ACC112 (cell line): ENCODE measurements around the gene NUBP2.
A peak's percentile ranks its signal among the peaks of the same experiment; 100 is the strongest.

Experiments
- H2AFZ ChIP-seq: fragments of 200-600 bp; sonication (generic); one replicate; pipeline ENCODE4 v1.6.0; 2017; ENCODE audit warnings: antibody characterized with exemption, low read length; ENCODE audit not compliant: unreplicated experiment
- H3K27ac ChIP-seq: fragments of 200-600 bp; sonication (generic); 2 replicates; pipeline ENCODE4 v1.5.1; 2014; ENCODE audit warnings: low read depth, mild to moderate bottlenecking, antibody characterized with exemption, low read length, moderate library complexity
- H3K27me3 ChIP-seq: fragments of 200-600 bp; sonication (generic); 2 replicates; pipeline ENCODE4 v1.6.1; 2014; ENCODE audit warnings: mild to moderate bottlenecking, antibody characterized with exemption, low read length, moderate library complexity, mixed read lengths; ENCODE audit not compliant: insufficient read depth
- H3K36me3 ChIP-seq: fragments of 200-600 bp; sonication (generic); 2 replicates; pipeline ENCODE4 v1.6.1; 2016; ENCODE audit warnings: mild to moderate bottlenecking, antibody characterized with exemption, low read length, moderate library complexity, mixed read lengths; ENCODE audit not compliant: insufficient read depth
- H3K4me1 ChIP-seq: fragments of 200-600 bp; sonication (generic); one replicate; pipeline ENCODE4 v1.6.1; 2016; ENCODE audit warnings: low read length, mixed read lengths; ENCODE audit not compliant: insufficient read depth, unreplicated experiment, control insufficient read depth
- H3K4me3 ChIP-seq: fragments of 200-600 bp; sonication (generic); 2 replicates; pipeline ENCODE4 v1.5.1; 2014; ENCODE audit warnings: mild to moderate bottlenecking, low read depth, low read length
- H3K79me2 ChIP-seq: fragments of 200-600 bp; sonication (generic); one replicate; pipeline ENCODE4 v1.6.0; 2016; ENCODE audit warnings: low read length; ENCODE audit not compliant: control insufficient read depth, unreplicated experiment, insufficient read depth

The NUBP2 gene

DNA sequence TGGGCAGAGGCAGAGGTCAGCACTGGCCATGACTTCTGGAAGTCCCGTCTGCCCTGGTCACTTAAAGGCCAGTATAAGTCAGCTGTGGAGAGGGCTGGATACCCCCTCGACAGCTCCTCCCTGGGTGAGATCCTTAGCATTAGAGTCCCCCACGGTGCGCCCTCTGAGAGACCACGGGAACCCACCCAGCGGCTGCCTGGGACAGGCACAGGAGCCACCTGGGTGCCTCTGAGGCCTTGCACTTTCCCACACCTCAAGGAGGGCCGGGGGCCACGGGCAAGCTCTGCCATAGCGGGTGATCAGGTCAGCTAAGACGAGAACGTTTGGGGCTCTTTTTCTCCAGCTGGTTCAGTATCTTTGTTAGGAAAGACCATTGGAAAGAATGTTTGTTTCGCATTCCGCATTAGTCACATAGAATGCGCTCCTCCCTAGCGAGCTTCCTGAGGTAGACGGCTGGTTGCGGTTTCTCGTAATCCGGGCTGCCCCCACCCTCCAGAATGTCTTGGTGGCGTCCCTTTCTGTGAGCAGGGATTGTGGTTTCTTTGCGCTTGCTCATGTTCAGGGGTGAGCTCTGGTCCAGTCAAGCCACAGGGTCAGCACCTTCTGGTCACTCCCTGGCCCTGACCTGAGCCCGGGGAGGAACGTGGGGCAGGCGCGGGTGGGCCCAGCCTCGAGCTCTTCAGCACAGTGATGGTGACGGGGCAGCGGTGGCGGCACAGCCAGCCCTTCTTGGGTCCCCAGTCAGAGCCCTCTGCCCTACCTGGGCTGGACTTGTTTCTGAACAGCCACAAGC lies 36.7 kb upstream of the NUBP2 start:
- Histone ChIP-seq H3K27ac (peak overlapping the region; percentile 69), H2AFZ (no peak overlapping the region), H3K79me2 (peaks cover 3% of the 10 kb centered on the region), H3K27me3 (no peaks in the 10 kb centered on the region), H3K36me3 (no peaks in the 10 kb centered on the region; the same call in 1 of the 2 replicates), H3K4me1 (peaks cover 11% of the 10 kb centered on the region), H3K4me3 (no peak overlapping the region)

DNA sequence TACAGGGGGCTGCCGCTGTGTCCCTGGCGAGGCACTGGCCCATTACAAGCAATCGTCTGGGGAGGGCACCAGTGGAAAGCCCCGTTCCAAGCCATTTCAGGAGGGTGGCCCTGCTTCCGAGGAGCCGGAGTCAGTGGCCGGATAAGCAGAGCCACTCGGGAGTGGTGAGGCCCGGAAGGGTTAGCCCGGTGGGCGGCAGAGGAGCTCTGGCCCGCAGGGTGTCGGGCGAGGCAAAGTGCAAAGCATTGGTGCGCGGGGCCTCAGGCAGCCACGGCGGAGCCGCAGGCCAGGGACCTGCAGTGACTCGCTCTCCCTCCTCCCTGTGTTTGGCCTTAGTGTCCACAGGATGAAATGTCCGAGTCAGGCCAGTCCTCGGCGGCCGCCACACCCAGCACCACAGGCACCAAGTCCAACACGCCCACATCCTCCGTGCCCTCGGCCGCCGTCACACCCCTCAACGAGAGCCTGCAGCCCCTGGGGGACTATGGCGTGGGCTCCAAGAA lies 36.0 kb upstream of the NUBP2 start:
- H3K79me2 ChIP-seq = no peaks in the 10 kb centered on the region
- H3K36me3 ChIP-seq = no peaks in the 10 kb centered on the region; the same call in 1 of the 2 replicates
- H3K4me1 ChIP-seq = peaks cover 11% of the 10 kb centered on the region
- H3K4me3 ChIP-seq = no peak overlapping the region
- peak overlapping the region; percentile 43 for H3K27ac ChIP-seq
- H3K27me3 ChIP-seq = no peaks in the 10 kb centered on the region
- no peak overlapping the region for H2AFZ ChIP-seq

DNA sequence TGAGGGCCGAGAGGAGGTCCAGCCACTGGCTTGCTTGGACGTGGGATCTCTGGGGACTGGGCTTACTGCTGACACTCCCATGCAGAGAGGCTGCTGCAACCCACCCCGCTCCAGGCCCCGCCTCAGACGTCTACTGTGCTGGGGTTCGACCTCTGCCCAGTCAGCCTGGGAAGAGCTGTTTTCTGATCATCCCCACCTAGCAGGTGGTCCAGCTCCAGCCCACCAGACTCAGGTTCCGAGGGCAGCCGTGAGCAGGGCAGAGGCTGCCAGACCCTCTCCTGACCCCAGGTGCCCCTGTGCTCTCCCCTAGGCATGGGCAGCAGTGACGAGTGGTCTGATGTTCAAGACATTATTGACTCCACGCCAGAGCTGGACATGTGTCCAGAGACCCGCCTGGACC lies 34.8 kb upstream of the NUBP2 start:
- H2AFZ ChIP-seq = no peak overlapping the region
- no peak overlapping the region for H3K4me3 ChIP-seq
- no peaks in the 10 kb centered on the region for H3K79me2 ChIP-seq
- H3K4me1 ChIP-seq = peaks cover 11% of the 10 kb centered on the region
- no peaks in the 10 kb centered on the region; the same call in 1 of the 2 replicates for H3K36me3 ChIP-seq
- no peak overlapping the region for H3K27ac ChIP-seq
- no peaks in the 10 kb centered on the region for H3K27me3 ChIP-seq

DNA sequence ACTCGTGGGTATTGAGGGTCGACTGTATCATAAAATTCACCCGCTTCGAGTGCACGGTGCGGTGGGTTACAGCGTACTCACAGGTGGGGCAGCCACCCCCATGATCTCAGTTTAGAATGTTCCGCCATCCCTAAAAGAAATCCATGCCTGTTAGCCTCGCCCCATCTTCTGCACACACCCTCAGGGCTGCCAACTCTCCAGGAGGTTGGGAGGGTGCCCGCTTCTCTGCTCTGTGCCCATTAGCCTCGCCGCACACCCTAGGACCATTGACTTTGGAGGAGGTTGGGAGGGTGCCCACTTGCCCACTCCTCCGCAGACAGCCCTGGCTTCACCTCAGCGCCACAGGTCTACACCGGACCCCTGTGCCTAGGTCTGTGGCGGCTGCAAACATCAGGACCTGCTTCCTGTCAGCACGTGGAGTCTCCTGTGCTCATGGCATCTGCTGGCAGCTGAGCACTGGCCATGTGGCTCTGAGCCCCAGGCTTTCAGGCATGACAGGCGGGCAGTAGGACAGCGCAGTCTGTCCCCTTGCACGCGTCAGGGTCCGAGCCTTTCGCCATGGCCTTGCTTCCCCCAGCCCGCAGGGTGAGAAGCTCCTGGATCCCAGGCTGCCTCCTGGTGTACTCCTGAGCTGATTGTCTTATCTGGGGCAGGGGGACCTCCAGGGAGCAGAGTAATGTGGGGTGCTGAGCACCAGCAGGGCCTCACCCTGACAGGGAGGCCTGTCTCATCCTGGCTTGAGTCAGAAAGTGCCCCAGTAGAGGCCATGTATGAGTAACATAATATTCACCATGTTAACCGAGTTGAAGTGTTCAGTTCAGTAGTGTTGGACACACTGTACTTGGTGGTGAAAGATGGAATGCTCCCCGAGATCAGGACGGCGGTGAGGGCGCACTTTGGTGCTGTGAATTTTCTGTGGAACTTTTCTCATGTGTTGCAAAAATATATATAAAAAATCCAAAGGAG lies 33.3 kb upstream of the NUBP2 start:
- Histone ChIP-seq H2AFZ (no peak overlapping the region), H3K27ac (no peak overlapping the region), H3K4me1 (peaks cover 11% of the 10 kb centered on the region), H3K27me3 (no peaks in the 10 kb centered on the region), H3K36me3 (no peaks in the 10 kb centered on the region; the same call in 1 of the 2 replicates), H3K4me3 (no peak overlapping the region), H3K79me2 (no peaks in the 10 kb centered on the region)

DNA sequence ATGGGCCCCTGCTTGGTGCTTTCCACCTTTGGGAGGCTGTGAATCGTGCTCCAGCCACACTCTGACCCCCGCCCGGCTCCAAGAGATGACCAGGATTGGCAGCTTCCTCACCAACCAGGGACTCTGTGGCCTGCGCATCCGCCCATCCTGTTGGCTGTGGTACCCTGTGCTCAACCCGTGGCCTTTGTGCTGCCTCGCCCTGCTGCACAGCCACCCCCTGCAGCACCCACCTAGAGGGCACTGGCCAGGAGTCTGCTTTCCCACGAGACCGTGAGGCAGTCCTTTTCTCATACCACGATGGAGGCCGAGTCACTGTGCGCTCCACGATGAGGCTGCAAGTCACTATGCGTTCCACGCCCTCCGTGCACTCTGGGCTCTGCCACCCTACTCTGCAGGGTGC lies 30.8 kb upstream of the NUBP2 start:
- no peaks in the 10 kb centered on the region for H3K36me3 ChIP-seq
- no peaks in the 10 kb centered on the region for H3K4me1 ChIP-seq
- H3K27me3 ChIP-seq = no peaks in the 10 kb centered on the region
- no peak overlapping the region for H2AFZ ChIP-seq
- no peak overlapping the region for H3K4me3 ChIP-seq
- H3K27ac ChIP-seq = no peak overlapping the region
- no peaks in the 10 kb centered on the region for H3K79me2 ChIP-seq

DNA sequence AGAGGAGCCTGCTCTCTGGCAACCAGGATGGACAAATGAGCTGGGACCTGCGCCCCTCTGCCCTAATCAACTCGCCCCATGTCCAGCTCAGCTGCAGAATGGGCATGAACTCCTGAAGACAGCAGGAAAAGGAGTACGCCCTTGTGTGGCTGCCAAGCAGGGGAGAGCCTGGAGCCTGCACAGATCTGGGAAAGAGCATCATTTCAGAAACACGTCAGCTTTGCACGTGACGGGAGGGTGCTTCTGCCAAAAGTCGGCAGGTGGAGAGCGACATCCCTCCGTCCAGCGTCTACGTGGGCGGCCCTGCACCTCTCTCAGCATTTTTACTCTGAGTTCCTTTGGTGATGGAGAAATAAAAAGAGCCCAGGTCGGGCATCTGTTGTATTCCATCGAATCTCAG lies 29.9 kb upstream of the NUBP2 start:
- Histone ChIP-seq H3K4me1 (no peaks in the 10 kb centered on the region), H2AFZ (no peak overlapping the region), H3K27me3 (no peaks in the 10 kb centered on the region), H3K4me3 (no peak overlapping the region), H3K36me3 (no peaks in the 10 kb centered on the region), H3K27ac (no peak overlapping the region), H3K79me2 (no peaks in the 10 kb centered on the region)

DNA sequence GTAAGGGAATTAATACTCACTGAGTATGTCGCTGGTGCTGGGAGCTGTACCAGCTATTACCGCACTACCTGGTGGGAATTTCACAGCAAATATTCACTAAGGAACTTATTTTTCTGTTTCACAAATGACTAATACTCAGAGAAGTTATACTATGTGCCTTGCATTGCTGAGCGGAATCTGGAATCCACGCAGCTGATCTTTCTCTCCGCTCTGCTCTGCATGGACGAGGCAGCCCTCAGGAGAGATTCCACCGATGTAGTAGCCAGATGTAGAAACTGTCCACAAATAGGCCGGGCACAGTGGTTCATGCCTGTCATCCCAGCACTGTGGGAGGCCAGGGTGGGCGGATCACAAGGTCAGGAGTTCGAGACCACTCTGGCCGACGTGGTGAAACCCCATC lies 28.6 kb upstream of the NUBP2 start:
- no peak overlapping the region for H2AFZ ChIP-seq
- H3K27me3 ChIP-seq = no peaks in the 10 kb centered on the region
- no peak overlapping the region for H3K4me3 ChIP-seq
- no peaks in the 10 kb centered on the region for H3K79me2 ChIP-seq
- no peaks in the 10 kb centered on the region for H3K36me3 ChIP-seq
- H3K27ac ChIP-seq = no peak overlapping the region
- no peaks in the 10 kb centered on the region for H3K4me1 ChIP-seq

DNA sequence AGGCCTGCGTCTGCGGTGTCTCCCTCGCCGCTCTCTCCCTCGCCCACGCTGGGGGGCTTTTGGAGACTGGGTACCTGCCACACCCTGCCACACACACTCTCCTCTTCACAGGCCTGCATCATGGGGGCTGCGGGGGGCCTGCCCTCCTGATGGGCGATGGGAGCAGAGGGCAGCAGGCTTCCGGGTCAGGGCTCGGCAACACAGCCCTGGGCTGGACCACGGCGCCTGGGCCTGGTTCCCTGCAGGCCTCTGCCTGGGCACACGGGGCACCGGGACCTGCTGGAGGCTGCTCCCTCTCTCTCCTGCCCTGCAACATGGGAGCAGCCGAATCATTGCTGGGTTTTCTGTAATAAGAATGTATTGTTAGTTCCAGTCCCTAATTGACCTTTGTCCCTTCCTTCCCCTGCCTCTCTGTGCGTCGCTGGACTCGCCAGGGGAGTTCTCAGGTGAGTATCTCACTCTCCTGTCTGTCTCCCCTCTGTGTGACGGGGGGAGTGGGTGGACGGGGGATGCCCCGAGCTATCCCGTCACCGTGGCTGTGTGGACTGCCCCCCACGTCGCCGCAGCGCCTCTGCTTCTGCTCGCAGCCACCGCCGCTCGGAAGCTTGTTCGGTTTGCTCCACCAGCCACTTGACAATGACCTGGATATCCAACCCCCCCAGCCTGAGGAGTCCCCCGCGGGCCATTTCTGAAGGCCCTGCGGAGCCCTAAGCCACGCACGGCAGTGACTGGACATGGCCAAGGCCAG lies 24.9 kb upstream of the NUBP2 start:
- H2AFZ ChIP-seq = no peak overlapping the region
- H3K4me3 ChIP-seq = no peak overlapping the region
- no peak overlapping the region for H3K27ac ChIP-seq
- H3K79me2 ChIP-seq = no peaks in the 10 kb centered on the region
- no peaks in the 10 kb centered on the region for H3K27me3 ChIP-seq
- H3K4me1 ChIP-seq = no peaks in the 10 kb centered on the region
- no peaks in the 10 kb centered on the region for H3K36me3 ChIP-seq

DNA sequence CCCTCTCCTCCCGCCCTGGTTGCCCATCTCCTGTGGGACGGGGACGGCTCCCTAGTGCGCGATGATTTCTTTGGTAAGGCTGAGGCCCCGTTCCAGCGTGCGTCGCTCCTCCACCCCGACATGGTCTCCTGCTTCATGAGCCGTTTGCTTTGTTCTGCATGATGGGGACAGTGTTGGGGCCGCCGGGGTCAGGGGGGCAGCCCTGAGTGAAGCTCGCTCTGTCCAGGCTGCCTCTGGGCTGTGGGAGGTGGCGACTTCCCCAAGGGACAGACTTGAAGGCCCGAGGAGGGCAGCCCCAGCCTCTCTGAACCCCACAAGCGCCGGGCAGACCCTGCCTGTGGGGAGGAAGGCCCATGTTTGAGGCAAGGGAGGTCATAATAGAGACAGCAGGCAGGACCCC lies 23.8 kb upstream of the NUBP2 start:
- no peak overlapping the region for H2AFZ ChIP-seq
- no peaks in the 10 kb centered on the region for H3K27me3 ChIP-seq
- peaks cover 5% of the 10 kb centered on the region; the same call in 1 of the 2 replicates for H3K36me3 ChIP-seq
- no peaks in the 10 kb centered on the region for H3K4me1 ChIP-seq
- H3K4me3 ChIP-seq = no peak overlapping the region
- no peak overlapping the region for H3K27ac ChIP-seq
- H3K79me2 ChIP-seq = no peaks in the 10 kb centered on the region

DNA sequence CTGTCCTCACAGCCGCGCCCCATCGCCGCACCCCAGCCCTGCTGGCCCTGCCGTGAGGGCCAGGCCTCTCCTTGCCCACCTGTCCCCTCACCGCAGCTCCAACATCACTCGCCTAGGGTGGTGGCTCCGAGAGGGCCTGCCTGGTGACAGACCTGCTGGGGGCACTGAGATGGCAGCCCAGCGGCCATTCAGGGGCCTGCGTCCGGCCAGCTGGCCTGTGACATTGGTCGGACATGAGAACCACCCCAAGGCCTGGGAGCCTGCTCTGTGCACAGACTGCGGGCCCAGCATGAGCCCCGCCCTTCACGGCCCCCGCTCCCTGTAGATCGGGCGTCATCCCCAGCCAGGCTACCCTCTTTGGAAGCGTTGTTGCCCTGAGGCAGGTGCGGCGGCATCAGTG lies 23.2 kb upstream of the NUBP2 start:
- no peaks in the 10 kb centered on the region for H3K79me2 ChIP-seq
- no peaks in the 10 kb centered on the region for H3K27me3 ChIP-seq
- peaks cover 5% of the 10 kb centered on the region; the same call in 1 of the 2 replicates for H3K36me3 ChIP-seq
- no peak overlapping the region for H3K4me3 ChIP-seq
- H3K4me1 ChIP-seq = no peaks in the 10 kb centered on the region
- H3K27ac ChIP-seq = no peak overlapping the region
- no peak overlapping the region for H2AFZ ChIP-seq
